Neutrophil (primary cell): ENCODE data around the gene LRRC47.

Experiments
- H3K27ac ChIP-seq: fragments of 200-600 bp; sonication (generic); 2 replicates; pipeline ENCODE4 v1.5.1; 2016; ENCODE audit warnings: mild to moderate bottlenecking, moderate library complexity
- H3K27me3 ChIP-seq: fragments of 200-600 bp; sonication (generic); 2 replicates; pipeline ENCODE4 v1.6.0; 2016; ENCODE audit warnings: mild to moderate bottlenecking
- H3K36me3 ChIP-seq: fragments of 200-600 bp; sonication (generic); 2 replicates; pipeline ENCODE4 v1.5.1; 2017
- H3K4me1 ChIP-seq, 2 experiments: fragments of 200-600 bp in 1 of 2; sonication (generic) in 1 of 2; 1 replicate in 1 of 2; 2 replicates in 1 of 2; pipeline versions ENCODE4 v1.5.1 to v1.6.1; 2013 to 2016; ENCODE audit warnings: low read depth in 1 of 2, low read length in 1 of 2, mild to moderate bottlenecking in 1 of 2, moderate library complexity in 1 of 2; ENCODE audit not compliant: control insufficient read depth in 1 of 2, insufficient read depth in 1 of 2
- H3K4me3 ChIP-seq, 2 experiments: fragments of 200-600 bp in 1 of 2; sonication (generic) in 1 of 2; 1 replicate in 1 of 2; 2 replicates in 1 of 2; pipeline ENCODE4 v1.5.1; 2013 to 2016; ENCODE audit warnings: low read depth in 1 of 2, low read length in 1 of 2, mild to moderate bottlenecking in 1 of 2, moderate library complexity in 1 of 2
- H3K9me3 ChIP-seq: fragments of 200-600 bp; sonication (generic); 2 replicates; pipeline ENCODE4 v1.5.1; 2016
- CTCF ChIP-seq: fragments of 200-600 bp; sonication (generic); IDR thresholded peaks from 2 replicates; pipeline ENCODE4 v1.5.1; 2016; ENCODE audit warnings: antibody characterized with exemption

The LRRC47 gene

GRCh38 chr1:3731583-3732433 lies 64.5 kb downstream of the LRRC47 start:
- Histone ChIP-seq H3K27ac (no peak overlapping the region), H3K4me1 (no peaks in the 10 kb centered on the region), H3K27me3 (peaks cover 45% of the 10 kb centered on the region), H3K9me3 (no peaks in the 10 kb centered on the region), H3K4me3 (no peak overlapping the region), H3K36me3 (peaks cover 10% of the 10 kb centered on the region)
- no peak for TF ChIP-seq CTCF

- H3K36me3 ChIP-seq, result peaks cover 8% of the 10 kb centered on the region
- H3K9me3 ChIP-seq, result no peaks in the 10 kb centered on the region
- no peaks in the 10 kb centered on the region for H3K4me1 ChIP-seq
- peaks cover 45% of the 10 kb centered on the region for H3K27me3 ChIP-seq
- no peak for TF ChIP-seq CTCF
- no peak overlapping the region for H3K4me3 ChIP-seq
- H3K27ac ChIP-seq, result no peak overlapping the region
Observed at GRCh38 chr1:3730543-3731247, 65.6 kb downstream of the LRRC47 start.

- no peak overlapping the region for H3K27ac ChIP-seq
- peaks cover 45% of the 10 kb centered on the region for H3K27me3 ChIP-seq
Observed at GRCh38 chr1:3729594-3730542, 66.4 kb downstream of the LRRC47 start.

More at GRCh38 chr1:3729594-3730542, 66.4 kb downstream of the LRRC47 start:
- H3K9me3 ChIP-seq, result no peaks in the 10 kb centered on the region
- TF ChIP-seq CTCF, result no peak
- H3K4me1 ChIP-seq, result no peaks in the 10 kb centered on the region
- H3K36me3 ChIP-seq, result no peaks in the 10 kb centered on the region
- H3K4me3 ChIP-seq, result no peak overlapping the region
